A549 (cell line): Measurements from ENCODE around the gene KLK11.

ENCODE experiments used
- JUN ChIP-seq, 2 experiments: fragments of >200 bp; sonication (Bioruptor Twin); formaldehyde crosslinking; IDR thresholded peaks; 2 replicates in 1 of 2; 3 replicates in 1 of 2; pipeline ENCODE4 v1.6.1; 2016 to 2017
- TF ChIP-seq, protein P1 (sequence below): fragments of >200 bp; sonication (Bioruptor Twin); formaldehyde crosslinking; IDR thresholded peaks from 3 replicates; pipeline ENCODE4 v1.5.1; 2016

DNA sequence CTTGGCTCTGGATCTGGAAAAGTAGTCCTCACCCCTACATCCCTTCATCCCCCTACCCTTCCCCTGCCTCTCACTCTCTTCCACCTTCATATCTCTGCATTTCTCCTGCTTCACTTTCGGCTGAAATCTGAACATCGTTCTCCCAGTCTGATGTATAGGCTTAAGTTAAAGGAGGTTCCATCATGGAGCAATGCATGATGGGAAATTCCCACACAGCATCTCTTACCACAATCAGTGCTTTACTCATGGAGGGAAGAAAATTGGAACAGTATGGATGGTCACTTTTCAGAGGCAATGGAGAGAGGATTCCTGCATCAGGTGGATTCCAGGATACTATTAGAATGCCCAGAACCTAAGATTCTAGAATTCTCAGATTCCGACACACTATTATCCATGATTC is 18.9 kb downstream of the KLK11 start:
- TF ChIP-seq, protein P1, sequence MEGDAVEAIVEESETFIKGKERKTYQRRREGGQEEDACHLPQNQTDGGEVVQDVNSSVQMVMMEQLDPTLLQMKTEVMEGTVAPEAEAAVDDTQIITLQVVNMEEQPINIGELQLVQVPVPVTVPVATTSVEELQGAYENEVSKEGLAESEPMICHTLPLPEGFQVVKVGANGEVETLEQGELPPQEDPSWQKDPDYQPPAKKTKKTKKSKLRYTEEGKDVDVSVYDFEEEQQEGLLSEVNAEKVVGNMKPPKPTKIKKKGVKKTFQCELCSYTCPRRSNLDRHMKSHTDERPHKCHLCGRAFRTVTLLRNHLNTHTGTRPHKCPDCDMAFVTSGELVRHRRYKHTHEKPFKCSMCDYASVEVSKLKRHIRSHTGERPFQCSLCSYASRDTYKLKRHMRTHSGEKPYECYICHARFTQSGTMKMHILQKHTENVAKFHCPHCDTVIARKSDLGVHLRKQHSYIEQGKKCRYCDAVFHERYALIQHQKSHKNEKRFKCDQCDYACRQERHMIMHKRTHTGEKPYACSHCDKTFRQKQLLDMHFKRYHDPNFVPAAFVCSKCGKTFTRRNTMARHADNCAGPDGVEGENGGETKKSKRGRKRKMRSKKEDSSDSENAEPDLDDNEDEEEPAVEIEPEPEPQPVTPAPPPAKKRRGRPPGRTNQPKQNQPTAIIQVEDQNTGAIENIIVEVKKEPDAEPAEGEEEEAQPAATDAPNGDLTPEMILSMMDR = no peak
- no peak for TF ChIP-seq JUN (IDR thresholded peaks at IDR 0.05)
